Subcutaneous abdominal adipose tissue (tissue), 5 donors: Measurements from ENCODE around the gene TPRG1L.
"Not testable (repeated sequence)": the region's sequence is repeated elsewhere in the genome, so short reads cannot be mapped to it uniquely, and the experiment has no call there.

ENCODE experiments used
- H3K27ac ChIP-seq: one replicate; pipeline ENCODE4 v1.7.0; 2013; ENCODE audit warnings: low read depth, mild to moderate bottlenecking, inconsistent platforms, low read length, moderate library complexity
- H3K27me3 ChIP-seq, 5 donors: one replicate each; pipeline ENCODE4 v1.7.0; 2013; ENCODE audit warnings: low read length in 5 of 5, inconsistent platforms in 1 of 5; ENCODE audit not compliant: control insufficient read depth in 5 of 5, insufficient read depth in 4 of 5
- H3K36me3 ChIP-seq, 5 donors: one replicate each; pipeline ENCODE4 v1.7.0; 2013; ENCODE audit warnings: low read length in 5 of 5; ENCODE audit not compliant: control insufficient read depth in 5 of 5, insufficient read depth in 5 of 5
- H3K4me1 ChIP-seq, 5 donors: one replicate each; pipeline ENCODE4 v1.7.0; 2013; ENCODE audit warnings: low read length in 5 of 5, mild to moderate bottlenecking in 3 of 5, moderate library complexity in 1 of 5; ENCODE audit not compliant: control insufficient read depth in 5 of 5, insufficient read depth in 5 of 5
- H3K4me3 ChIP-seq, 5 donors: one replicate each; pipeline ENCODE4 v1.7.0; 2013; ENCODE audit warnings: low read length in 5 of 5, low read depth in 1 of 5
- H3K9ac ChIP-seq, 5 donors: one replicate each; pipeline ENCODE4 v1.7.0; 2013; ENCODE audit warnings: low read length in 5 of 5, mild to moderate bottlenecking in 4 of 5, moderate library complexity in 3 of 5
- H3K9me3 ChIP-seq, 5 donors: one replicate each; pipeline ENCODE4 v1.7.0; 2013; ENCODE audit warnings: low read length in 5 of 5; ENCODE audit not compliant: control insufficient read depth in 5 of 5
- donor health status: healthy.
- donor health status: healthy.
- donor health status: healthy.
- donor health status: healthy.
- donor health status: healthy.

The TPRG1L gene

DNA sequence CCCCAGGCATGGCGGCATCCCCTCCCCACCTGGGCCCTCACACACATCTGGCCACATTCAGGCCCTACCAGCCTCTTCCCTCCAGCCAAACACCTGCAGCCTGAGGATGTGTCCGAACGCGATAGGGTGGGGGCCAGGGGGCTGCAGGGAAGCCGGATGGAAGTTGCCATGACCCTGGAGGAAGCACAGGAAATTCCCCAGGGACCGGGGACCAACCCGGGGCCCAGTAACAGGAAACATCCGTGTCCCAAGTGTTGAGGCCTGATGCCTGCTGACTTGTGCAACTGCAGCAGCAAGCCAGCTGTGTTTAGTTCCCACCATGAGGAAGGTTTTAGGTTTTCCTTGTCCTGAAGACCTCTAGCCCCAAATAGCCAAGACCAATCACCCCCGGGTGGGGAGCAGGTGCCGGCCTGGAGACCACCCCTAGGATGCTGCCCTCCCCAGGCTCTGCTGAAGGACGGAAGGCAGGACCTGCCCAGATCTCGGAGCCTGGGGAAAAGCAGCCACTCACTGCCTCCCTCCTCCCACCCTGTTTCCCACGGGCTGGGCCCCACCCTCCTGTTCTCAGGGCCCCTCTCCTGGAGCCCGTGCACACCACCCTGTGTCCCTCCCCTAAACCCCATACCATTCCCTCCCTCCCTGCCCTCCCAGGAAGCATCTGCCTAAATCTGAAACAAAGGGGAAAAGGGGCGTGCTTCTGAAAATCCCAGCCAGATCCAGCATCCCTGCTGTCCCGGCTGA, 43.3 kb upstream of the TPRG1L start:
- peaks cover 6 to 43% (median 21%) of the 10 kb centered on the region in 5 donors for H3K27me3 ChIP-seq

DNA sequence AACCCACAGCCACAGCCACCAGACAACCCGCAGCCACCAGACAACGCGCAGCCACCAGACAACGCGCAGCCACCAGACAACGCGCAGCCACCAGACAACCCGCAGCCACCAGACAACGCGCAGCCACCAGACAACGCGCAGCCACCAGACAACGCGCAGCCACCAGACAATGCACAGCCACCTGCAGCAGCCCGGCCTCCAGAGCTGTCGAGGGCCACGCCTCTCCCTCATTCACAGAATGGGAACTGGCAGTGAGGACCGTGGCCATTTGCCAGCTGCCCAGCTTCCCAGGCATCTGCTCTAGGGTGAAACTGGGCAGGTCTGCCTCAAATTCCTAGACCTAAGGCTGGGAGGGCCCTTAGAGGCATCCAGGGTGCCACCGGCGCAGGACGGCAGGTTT, 41.1 kb upstream of the TPRG1L start:
- not testable (repeated sequence) for H3K9ac ChIP-seq, H3K27ac ChIP-seq, H3K4me3 ChIP-seq, H3K4me1 ChIP-seq, H3K9me3 ChIP-seq, H3K36me3 ChIP-seq
- peaks cover 6 to 34% (median 21%) of the 10 kb centered on the region in 5 donors for H3K27me3 ChIP-seq

More for the DNA sequence above, 43.3 kb upstream of the TPRG1L start:
- Histone ChIP-seq H3K36me3 (no peaks in the 10 kb centered on the region), H3K4me3 (no peak overlapping the region), H3K9ac (no peak overlapping the region), H3K9me3 (no peaks in the 10 kb centered on the region), H3K4me1 (no peaks in the 10 kb centered on the region), H3K27ac (no peak overlapping the region)

DNA sequence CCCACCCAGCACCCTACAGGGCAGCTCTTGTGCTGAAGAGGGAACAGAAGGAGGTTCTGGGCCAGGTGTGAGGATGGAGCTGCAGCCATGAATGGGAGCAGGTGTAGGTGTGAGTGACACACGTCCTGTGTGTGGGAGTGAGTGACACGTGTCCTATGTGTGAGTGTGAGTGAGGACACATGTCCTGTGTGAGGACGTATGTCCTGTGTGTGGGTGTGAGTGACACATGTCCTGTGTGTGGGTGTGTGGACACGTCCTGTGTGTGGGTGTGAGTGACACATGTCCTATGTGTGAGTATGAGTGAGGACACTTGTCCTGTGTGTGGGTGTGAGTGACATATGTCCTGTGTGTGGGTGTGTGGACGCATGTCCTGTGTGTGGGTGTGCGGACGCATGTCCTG, 39.9 kb upstream of the TPRG1L start:
- no peak overlapping the region for H3K9ac ChIP-seq
- no peaks in the 10 kb centered on the region for H3K9me3 ChIP-seq
- no peak overlapping the region for H3K4me3 ChIP-seq
- peaks cover 4 to 31% (median 21%) of the 10 kb centered on the region in 5 donors for H3K27me3 ChIP-seq
- H3K36me3 ChIP-seq, result no peaks in the 10 kb centered on the region
- peaks cover 0 to 1% (median 0%) of the 10 kb centered on the region in 5 donors for H3K4me1 ChIP-seq
- no peak overlapping the region for H3K27ac ChIP-seq

DNA sequence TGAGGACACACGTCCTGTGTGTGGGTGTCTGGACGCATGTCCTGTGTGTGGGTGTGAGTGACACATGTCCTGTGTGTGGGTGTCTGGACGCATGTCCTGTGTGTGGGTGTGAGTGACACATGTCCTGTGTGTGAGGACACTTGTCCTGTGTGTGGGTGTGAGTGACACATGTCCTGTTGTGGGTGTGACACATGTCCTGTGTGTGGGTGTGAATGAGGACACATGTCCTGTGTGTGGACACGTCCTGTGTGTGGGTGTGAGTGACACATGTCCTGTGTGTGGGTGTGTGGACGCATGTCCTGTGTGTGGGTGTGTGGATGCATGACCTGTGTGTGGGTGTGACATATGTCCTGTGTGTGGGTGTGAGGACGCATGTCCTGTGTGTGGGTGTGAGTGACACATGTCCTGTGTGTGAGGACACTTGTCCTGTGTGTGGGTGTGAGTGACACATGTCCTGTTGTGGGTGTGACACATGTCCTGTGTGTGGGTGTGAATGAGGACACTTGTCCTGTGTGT, 39.4 kb upstream of the TPRG1L start:
- H3K27me3 ChIP-seq, result peaks cover 4 to 34% (median 21%) of the 10 kb centered on the region in 5 donors
- not testable (repeated sequence) for H3K27ac ChIP-seq, H3K36me3 ChIP-seq, H3K4me3 ChIP-seq, H3K9ac ChIP-seq, H3K9me3 ChIP-seq, H3K4me1 ChIP-seq

DNA sequence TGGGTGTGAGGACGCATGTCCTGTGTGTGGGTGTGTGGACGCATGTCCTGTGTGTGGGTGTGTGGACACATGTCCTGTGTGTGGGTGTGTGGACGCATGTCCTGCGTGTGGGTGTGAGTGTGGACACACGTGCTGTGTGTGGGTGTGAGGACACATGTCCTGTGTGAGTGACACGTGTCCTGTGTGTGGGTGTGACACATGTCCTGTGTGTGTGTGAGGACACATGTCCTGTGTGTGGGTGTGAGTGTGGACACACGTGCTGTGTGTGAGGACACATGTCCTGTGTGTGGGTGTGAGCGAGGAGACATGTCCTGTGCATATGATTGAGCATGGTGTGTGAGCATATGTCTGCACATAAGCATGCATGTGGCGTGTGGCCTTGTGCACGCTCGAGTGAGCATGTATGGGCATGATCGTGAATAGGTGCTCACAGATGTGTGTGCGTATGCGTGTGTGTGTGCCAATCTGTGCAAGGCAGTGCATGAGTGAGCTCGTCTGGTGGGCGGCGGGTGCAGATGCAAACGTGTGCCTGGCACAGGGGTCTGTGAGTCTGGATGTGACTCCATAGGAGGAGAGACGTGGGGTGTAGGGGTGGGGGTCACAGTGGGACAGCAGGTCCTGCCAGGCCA, 38.8 kb upstream of the TPRG1L start:
- Histone ChIP-seq H3K9me3 (no peaks in the 10 kb centered on the region), H3K9ac (no peak overlapping the region), H3K4me1 (peaks cover 0 to 9% (median 0%) of the 10 kb centered on the region in 5 donors), H3K4me3 (no peak overlapping the region), H3K27me3 (peaks cover 6 to 33% (median 21%) of the 10 kb centered on the region in 5 donors), H3K36me3 (no peaks in the 10 kb centered on the region), H3K27ac (no peak overlapping the region)

DNA sequence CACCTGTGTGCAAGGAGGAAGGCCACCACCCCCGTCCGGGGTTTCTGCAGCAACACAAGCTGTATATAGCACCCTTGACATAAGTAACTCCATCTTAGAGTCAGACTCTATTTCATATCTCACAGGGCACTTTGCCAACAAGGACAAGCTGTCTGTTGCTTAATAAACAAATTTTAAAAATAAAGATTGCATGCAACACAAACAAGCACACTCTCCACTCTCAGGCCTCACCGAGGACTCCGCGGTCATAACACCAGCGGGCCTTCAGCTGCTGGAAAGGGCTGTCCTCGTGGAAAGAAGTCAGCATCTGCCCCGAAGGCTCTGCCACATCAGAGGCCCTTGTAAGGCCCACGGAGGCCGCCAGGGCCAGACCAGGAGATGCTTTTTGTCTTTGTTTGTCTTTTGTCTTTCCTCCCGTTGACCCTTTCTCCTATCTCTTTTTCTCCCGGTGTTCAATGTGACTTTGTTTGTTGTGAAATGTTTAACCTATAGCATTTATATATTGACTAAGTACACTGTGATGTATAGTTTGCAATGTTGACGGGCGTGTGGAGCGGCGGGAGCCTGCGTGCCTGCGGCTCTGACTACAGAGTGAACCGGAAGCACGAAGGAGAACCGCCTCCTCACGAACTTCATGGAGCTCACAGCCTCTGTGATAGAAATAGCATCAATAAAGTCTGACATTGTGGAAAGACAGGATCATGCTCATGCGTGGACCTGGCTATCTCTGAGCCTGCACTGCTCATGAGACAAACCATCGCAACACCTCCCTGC, 37.6 kb upstream of the TPRG1L start:
- Histone ChIP-seq H3K36me3 (no peaks in the 10 kb centered on the region), H3K27ac (no peak overlapping the region), H3K27me3 (peaks cover 6 to 25% (median 11%) of the 10 kb centered on the region in 5 donors), H3K4me3 (no peak overlapping the region), H3K9ac (no peak overlapping the region), H3K9me3 (no peaks in the 10 kb centered on the region), H3K4me1 (peaks cover 0 to 9% (median 0%) of the 10 kb centered on the region in 5 donors)

DNA sequence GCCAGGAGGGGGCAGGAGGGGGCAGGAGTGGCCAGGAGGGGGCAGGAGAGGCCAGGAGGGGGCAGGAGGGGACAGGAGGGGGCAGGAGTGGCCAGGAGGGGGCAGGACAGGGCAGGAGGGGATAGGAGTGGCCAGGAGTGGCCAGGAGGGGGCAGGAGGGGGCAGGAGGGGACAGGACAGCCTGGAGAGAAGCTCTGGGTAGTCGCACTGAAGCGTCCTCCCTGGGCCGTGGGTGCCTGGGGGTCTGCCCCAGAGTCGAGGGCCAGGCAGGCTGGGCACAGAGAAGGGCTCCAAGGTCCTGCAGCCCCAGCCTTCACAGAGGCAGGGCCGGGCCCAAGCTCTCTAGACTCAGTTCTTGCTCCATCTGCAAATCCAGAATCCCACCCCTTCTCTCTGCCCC, 36.4 kb upstream of the TPRG1L start:
- Histone ChIP-seq H3K4me3 (no peak overlapping the region), H3K9ac (no peak overlapping the region), H3K4me1 (peaks cover 0 to 9% (median 0%) of the 10 kb centered on the region in 5 donors), H3K9me3 (no peaks in the 10 kb centered on the region), H3K27me3 (peaks cover 6 to 29% (median 9%) of the 10 kb centered on the region in 5 donors), H3K36me3 (no peaks in the 10 kb centered on the region), H3K27ac (no peak overlapping the region)

DNA sequence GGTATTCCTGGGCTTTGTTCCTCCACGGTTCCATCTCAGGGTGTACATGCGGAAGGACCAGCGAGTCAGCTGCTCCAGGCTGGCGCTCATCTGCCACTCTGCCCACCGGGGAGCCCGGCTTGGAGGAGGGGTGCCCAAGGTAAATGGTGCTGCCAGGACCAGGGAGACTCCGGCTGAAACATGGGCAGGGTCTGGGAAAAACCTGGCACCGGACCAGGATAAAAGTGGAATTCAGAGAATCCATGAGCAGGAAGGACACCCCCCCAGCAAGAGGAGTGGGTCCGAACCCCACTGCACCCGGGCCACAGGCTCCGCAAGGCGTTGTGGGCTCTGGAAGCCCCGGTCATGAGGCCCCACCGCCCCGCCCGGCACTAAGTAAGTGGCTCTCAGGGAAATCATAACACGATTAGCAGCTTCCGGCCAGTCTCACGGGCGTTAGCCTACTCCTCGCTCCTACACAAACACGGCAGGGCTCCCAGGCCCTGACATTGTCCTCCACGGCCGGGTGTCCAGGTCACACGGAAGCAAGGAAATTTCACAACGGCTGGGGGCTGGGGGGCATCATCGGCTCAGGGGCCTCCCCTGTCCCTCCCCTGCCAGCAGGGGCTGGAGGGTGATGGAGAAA, 34.6 kb upstream of the TPRG1L start:
- Histone ChIP-seq H3K27ac (no peak overlapping the region), H3K4me3 (no peak overlapping the region), H3K4me1 (peaks cover 0 to 15% (median 0%) of the 10 kb centered on the region in 5 donors), H3K9me3 (no peaks in the 10 kb centered on the region), H3K27me3 (peaks cover 2 to 23% (median 8%) of the 10 kb centered on the region in 5 donors), H3K9ac (peak overlapping the region in 1 of 5 donors; percentile 46), H3K36me3 (no peaks in the 10 kb centered on the region)

DNA sequence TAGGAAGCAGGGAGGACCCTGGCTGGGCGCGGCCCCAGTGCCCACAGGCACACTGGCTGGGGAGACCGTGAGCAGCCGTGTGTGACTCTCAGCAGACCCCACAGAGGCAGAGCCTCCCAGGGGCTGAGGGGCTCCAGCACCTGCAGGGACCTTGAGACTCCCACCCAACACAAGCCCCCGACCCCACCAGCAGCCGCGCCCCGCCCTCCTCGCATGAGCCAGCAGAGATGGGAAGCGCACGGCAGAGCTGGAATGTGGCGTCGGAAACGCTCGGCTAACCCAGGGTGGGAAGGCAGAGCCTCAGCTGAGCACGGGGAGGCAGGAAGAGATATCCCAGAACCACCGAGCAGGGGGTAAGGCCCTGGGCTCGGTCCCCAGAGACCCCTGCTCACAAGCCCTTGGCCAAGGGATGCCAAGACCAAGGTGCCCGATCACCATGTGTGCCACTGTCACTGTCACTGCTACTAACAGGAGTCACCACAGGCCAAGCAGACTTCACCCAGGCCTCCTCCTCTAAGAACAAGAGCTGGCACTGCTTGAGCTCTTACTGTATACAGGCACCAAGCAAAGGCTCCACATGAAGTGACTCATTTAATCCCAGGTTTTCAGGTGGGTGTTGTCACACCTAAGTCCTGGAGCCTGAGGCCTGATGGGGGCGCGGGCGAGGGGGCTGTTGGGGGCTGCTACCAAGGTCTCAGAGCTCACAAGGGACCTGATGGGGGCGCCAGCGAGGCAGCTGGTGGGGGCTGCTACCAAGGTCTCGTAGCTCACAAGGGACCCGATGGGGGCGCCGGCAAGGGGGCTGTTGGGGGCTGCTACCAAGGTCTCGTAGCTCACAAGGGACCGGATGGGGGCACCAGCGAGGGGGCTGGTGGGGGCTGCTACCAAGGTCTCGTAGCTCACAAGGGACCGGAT, 33.6 kb upstream of the TPRG1L start:
- Histone ChIP-seq H3K4me3 (no peak overlapping the region), H3K9ac (no peak overlapping the region), H3K36me3 (no peaks in the 10 kb centered on the region), H3K9me3 (no peaks in the 10 kb centered on the region), H3K4me1 (peaks cover 0 to 15% (median 0%) of the 10 kb centered on the region in 5 donors), H3K27ac (no peak overlapping the region), H3K27me3 (peaks cover 2 to 25% (median 8%) of the 10 kb centered on the region in 5 donors)
